GM10266 (cell line): Measurements from ENCODE around the gene HPSE.
A peak's percentile ranks its signal among the peaks of the same experiment; 100 is the strongest.

Source experiments
- DNase-seq: peaks from one replicate; pipeline ENCODE4 v3.0.0; 2012; ENCODE audit errors: extremely low spot score
- TF ChIP-seq, protein P1 (sequence below): IDR thresholded peaks from 2 replicates; pipeline ENCODE4 v1.5.1; 2012; ENCODE audit warnings: mild to moderate bottlenecking, low read depth; ENCODE audit not compliant: control insufficient read depth, insufficient read depth; ENCODE audit errors: missing control alignments

The HPSE gene

DNA sequence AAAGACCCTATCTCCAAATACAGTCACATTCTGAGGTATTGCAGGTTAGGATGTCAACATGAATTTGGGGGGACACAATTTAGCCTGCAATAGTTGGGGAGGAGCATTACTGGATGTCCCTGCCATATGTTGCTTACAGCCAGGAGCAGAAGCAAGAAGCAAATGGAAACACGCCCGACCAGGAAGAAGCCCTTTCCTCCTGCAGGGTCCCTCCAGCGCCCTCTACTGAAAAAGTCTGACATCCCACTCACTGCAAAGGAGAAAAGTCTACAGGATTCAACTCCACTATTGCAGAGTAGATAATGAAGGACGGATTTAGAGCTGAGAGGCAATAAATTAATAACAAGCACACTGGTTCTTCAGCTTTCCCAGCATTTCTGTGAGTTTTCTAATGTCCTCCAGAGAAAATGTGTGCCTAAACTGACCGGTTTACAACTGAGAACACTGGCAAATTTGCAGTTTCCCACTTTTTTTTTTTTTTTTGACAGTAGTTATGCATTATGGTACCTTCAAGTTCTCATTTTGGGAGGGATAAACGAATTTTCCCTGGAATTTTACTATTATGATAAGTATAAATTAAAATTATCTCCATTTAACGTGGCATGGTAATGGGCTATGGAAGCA is 81.8 kb downstream of the HPSE start:
- TF ChIP-seq, protein P1, sequence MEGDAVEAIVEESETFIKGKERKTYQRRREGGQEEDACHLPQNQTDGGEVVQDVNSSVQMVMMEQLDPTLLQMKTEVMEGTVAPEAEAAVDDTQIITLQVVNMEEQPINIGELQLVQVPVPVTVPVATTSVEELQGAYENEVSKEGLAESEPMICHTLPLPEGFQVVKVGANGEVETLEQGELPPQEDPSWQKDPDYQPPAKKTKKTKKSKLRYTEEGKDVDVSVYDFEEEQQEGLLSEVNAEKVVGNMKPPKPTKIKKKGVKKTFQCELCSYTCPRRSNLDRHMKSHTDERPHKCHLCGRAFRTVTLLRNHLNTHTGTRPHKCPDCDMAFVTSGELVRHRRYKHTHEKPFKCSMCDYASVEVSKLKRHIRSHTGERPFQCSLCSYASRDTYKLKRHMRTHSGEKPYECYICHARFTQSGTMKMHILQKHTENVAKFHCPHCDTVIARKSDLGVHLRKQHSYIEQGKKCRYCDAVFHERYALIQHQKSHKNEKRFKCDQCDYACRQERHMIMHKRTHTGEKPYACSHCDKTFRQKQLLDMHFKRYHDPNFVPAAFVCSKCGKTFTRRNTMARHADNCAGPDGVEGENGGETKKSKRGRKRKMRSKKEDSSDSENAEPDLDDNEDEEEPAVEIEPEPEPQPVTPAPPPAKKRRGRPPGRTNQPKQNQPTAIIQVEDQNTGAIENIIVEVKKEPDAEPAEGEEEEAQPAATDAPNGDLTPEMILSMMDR, result peak; percentile 79
- peak; percentile 53 for DNase-seq

DNA sequence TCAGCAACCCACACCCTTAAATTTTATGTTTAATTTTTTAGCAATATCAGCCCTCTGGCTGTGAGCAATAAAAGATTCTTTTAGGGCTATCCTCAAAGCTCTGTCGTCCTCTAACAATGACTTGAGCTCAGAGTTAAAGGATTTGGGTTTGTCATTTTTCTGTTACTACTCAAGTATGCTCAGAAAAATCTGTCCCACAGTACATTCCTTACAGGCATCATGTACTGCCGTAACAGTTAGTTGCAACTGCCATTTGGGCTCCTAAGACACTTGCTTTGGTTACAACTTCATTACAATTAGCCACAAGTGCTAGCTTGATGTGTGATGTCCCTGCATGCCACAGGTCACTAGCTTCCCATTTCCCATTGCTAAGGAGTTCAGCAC is 83.2 kb downstream of the HPSE start:
- DNase-seq, result no peak
- TF ChIP-seq, protein P1, result no peak

DNA sequence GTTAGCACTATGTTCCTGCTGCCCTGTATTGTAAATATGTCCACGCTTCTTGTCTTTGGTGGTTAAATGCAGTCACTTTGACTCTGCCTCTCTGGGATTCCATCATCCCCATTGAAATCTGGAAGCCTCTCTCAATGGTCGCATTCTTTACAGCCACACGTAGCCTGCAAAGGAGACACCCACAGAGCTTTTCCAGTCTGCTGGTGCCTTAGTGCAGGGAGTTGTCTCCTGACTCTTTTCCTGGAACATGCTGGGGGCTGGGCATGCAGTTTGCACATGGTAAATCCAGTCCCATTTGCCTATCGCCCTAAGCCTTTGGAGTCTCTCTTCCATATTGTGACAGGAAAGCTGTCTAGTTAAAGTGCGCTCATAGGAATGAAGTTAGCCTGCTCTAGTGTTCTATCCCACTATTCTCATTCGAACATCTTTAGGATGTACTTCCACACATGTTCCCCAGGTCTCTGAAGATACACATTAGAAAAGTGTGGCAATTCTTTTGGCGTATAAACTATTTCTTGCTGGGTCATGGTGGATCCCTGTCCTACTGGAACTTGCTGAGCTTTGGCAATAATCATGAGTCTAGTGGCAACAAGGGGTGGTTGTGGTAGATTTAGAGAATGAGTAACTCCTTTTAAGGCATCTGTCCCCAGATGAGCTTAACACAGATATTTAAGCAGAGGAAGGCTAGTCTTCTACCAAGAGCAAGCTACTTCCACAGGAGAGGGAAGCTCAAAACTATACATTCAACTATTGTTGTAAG is 83.8 kb downstream of the HPSE start:
- TF ChIP-seq, protein P1, result no peak
- DNase-seq, result no peak

DNA sequence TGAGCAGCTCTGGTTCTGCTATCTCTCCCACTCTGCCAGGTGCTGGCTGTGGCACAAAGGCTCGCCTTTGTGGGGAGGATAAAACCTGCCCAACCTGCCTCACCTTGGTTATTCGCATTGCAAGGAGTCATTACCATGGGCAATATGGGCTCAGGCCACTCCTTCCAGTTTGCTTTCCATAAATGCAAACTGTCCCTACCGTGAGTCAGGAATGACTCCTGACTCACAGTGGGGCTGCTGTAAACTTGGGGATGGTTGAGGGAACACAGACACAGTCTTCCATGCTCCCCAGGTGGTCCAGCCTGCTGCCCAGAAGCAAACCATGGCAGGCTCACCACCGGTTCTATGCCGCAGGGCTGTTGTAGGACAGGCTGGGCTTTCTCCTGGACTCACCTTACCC is 86.2 kb downstream of the HPSE start:
- no peak for DNase-seq
- TF ChIP-seq, protein P1, result no peak

DNA sequence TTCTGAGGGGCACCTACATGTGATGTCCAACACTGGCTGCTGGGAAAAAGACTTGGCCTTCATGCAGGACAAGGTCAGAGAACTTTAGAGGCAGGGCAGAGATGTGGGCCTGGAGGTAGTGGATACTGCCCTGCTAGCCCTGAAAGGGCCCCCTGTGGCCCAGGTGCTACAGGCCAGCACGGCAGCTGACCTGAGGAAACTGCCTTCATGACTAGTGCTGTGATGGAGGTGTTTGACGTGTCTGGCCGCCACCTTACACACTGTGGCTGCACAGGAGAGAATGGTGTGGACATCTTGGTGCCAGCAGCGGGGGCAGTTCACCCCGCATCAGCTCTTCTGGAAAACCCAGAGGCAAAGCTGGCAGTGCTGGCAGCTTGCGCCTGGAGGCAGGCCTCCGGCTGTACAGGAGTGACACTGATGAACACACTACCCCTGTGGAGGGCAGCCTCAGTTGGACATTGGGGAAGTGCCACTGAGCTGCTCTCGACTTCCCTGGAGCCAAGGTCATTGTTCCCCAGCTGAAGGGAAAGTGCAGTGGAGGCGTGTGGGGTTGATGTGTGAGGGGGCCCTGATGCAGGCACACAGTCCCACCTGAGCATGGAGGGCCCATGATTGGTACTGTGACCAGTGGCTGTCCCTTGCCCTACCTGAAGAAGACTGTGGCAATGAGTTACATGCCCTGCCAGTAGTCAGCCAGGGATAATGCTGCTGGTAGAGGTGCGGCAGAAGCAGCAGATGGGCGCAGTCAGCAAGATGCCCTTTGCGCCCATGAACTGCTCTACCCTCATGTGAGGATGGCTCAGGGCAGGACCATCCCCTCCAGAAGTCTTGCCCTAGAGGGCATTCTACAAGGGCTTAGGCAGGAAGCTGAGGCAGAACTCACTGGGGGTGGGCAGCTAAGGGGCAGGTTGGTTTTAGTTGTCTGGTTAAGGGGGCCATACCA is 87.0 kb downstream of the HPSE start:
- TF ChIP-seq, protein P1, result no peak
- no peak for DNase-seq
